KOPT-K1 (cell line): ENCODE measurements around the gene SCAND1.

ENCODE experiments used
- H3K27ac ChIP-seq: fragments of 200-600 bp; sonication (generic); 2 replicates; pipeline ENCODE4 v1.5.1; 2016; ENCODE audit warnings: antibody characterized with exemption, mild to moderate bottlenecking, low read depth, low read length; ENCODE audit not compliant: poor library complexity, severe bottlenecking
- H3K36me3 ChIP-seq: fragments of 200-600 bp; sonication (generic); 2 replicates; pipeline ENCODE4 v1.5.1; 2017; ENCODE audit warnings: antibody characterized with exemption, mild to moderate bottlenecking, low read length, moderate library complexity; ENCODE audit not compliant: insufficient read depth
- H3K9me3 ChIP-seq: fragments of 200-600 bp; sonication (generic); 2 replicates; pipeline ENCODE4 v1.5.1; 2017; ENCODE audit warnings: antibody characterized with exemption, low read length, mild to moderate bottlenecking; ENCODE audit not compliant: insufficient read depth, poor library complexity, severe bottlenecking

Gene SCAND1

GRCh38 chr20:35947907-35948306 lies 6.4 kb downstream of the SCAND1 start:
- peaks cover 77% of the 10 kb centered on the region for H3K36me3 ChIP-seq
- H3K27ac ChIP-seq = no peak overlapping the region
- no peaks in the 10 kb centered on the region for H3K9me3 ChIP-seq

- no peak overlapping the region for H3K27ac ChIP-seq
- H3K36me3 ChIP-seq = peaks cover 77% of the 10 kb centered on the region
- H3K9me3 ChIP-seq = no peaks in the 10 kb centered on the region
Measured at GRCh38 chr20:35947489-35947888, 6.8 kb downstream of the SCAND1 start.

- peaks cover 89% of the 10 kb centered on the region for H3K36me3 ChIP-seq
- no peak overlapping the region for H3K27ac ChIP-seq
- no peaks in the 10 kb centered on the region for H3K9me3 ChIP-seq
Measured at GRCh38 chr20:35942243-35942642, 12.1 kb downstream of the SCAND1 start.

DNA sequence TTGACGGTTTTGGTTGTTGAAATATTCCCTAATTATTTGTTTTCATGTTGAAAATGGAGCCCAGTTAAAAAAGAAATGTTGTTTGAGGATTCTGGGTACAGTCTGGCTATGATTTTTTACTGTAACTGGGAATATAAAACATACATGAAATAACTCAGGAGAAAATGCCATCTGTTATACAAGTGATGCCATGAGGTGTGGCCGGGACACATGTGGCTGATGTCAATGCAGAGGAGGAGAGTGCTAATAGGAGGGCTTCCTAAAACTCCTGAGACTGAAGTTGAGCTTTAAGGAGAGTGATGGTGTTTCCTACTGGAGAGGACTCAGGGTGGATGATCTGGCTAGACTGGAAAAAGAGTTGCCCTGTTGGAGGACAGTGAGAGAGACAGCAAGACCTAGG lies 12.7 kb downstream of the SCAND1 start:
- Histone ChIP-seq H3K9me3 (no peaks in the 10 kb centered on the region), H3K27ac (no peak overlapping the region), H3K36me3 (peaks cover 88% of the 10 kb centered on the region)

- peaks cover 96% of the 10 kb centered on the region for H3K36me3 ChIP-seq
Measured at GRCh38 chr20:35939264-35939663, 15.0 kb downstream of the SCAND1 start.

GRCh38 chr20:35934050-35934449 lies 20.3 kb downstream of the SCAND1 start:
- H3K36me3 ChIP-seq = peaks cover 95% of the 10 kb centered on the region
- H3K9me3 ChIP-seq = no peaks in the 10 kb centered on the region
- H3K27ac ChIP-seq = no peak overlapping the region

More at GRCh38 chr20:35939264-35939663, 15.0 kb downstream of the SCAND1 start:
- Histone ChIP-seq H3K9me3 (no peaks in the 10 kb centered on the region), H3K27ac (no peak overlapping the region)

GRCh38 chr20:35929301-35929700 lies 25.0 kb downstream of the SCAND1 start:
- no peak overlapping the region for H3K27ac ChIP-seq
- H3K36me3 ChIP-seq = peaks cover 75% of the 10 kb centered on the region

DNA sequence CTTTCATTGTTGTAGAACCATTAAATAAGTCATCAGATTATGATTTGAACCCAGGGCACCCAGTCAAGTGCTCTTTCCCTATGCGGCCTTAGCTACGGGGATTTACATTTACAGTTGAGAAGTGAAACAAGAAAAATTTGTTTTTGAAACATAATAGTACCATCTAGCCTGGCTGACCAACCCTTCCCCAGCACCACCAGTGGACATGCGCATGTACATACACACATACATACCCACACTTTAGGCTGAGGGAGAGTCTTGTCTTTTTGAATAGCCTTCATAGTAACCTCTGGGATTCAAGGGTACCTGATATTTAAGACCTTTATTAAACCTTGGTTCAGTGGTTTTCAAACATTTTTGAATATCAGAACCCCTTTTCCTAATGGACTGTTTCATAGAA lies 33.8 kb downstream of the SCAND1 start:
- Histone ChIP-seq H3K9me3 (no peaks in the 10 kb centered on the region), H3K36me3 (peaks cover 80% of the 10 kb centered on the region), H3K27ac (no peak overlapping the region)

More at GRCh38 chr20:35929301-35929700, 25.0 kb downstream of the SCAND1 start:
- H3K9me3 ChIP-seq = no peaks in the 10 kb centered on the region

- H3K27ac ChIP-seq = no peak overlapping the region
- peaks cover 97% of the 10 kb centered on the region for H3K36me3 ChIP-seq
Measured at GRCh38 chr20:35918021-35918420, 36.3 kb downstream of the SCAND1 start.

GRCh38 chr20:35917077-35917476 lies 37.2 kb downstream of the SCAND1 start:
- H3K27ac ChIP-seq = no peak overlapping the region
- no peaks in the 10 kb centered on the region for H3K9me3 ChIP-seq
- H3K36me3 ChIP-seq = peaks cover 97% of the 10 kb centered on the region

More at GRCh38 chr20:35918021-35918420, 36.3 kb downstream of the SCAND1 start:
- no peaks in the 10 kb centered on the region for H3K9me3 ChIP-seq

GRCh38 chr20:35912881-35913280 lies 41.4 kb downstream of the SCAND1 start:
- Histone ChIP-seq H3K36me3 (peaks cover 91% of the 10 kb centered on the region), H3K9me3 (no peaks in the 10 kb centered on the region)

DNA sequence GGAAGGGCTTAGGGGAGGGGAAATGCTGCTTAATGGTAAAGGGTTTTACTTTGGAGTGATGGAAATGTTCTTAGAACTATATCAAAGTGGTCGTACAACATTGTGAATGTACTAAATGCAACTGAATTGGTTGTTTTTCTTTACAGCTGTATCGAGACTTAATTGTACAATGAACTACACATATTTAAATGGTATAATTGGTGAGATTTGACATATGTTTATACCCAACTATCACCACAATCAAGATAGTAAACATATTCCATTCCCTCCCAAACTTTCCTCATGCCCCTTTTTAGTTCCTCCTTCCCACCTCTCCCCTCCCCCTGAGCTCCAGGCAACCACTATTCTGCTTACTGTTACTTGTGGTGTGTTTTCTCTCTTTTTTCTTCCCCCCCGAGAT lies 44.0 kb downstream of the SCAND1 start:
- Histone ChIP-seq H3K36me3 (peaks cover 90% of the 10 kb centered on the region), H3K9me3 (no peaks in the 10 kb centered on the region), H3K27ac (no peak overlapping the region)

More at GRCh38 chr20:35912881-35913280, 41.4 kb downstream of the SCAND1 start:
- no peak overlapping the region for H3K27ac ChIP-seq

DNA sequence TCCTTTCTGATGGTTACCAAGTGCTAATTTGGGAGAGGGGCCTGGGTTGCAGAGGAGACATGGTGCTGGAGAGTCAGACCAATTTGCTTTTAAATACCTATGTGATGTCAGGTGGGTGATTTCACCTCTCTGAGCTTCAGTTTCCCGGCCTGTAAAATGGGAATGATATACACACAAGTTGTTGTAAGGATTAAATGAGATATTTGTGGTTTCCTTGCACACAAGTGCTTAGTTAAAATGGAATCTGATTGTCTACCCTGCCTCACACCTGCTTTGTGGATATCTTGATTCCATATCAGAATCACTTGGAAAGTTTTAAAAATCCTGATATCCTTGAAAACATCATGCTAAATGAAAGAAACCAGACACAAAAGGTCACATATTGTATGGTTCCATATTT lies 44.5 kb downstream of the SCAND1 start:
- Histone ChIP-seq H3K9me3 (no peaks in the 10 kb centered on the region), H3K27ac (no peak overlapping the region), H3K36me3 (peaks cover 90% of the 10 kb centered on the region)

DNA sequence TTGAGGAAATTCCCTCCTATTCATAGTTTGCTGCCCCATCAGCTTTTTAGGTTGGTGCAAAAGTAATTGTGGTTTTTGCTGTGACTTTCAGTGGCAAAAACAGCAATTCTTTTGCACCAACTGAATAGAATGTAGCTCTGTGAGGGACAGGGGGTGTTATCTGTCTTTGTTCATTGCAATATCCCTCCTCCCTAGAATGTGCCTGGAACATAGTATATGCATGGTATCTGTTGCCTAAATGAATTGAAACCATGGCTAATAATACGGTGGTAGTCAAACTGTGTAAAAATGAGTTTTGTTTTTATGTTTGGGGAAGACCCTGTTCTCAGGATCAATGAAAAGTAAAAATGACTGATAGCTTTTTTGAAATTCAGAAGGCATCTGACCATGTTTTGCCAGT lies 45.1 kb downstream of the SCAND1 start:
- peaks cover 90% of the 10 kb centered on the region for H3K36me3 ChIP-seq
- H3K27ac ChIP-seq = no peak overlapping the region
- H3K9me3 ChIP-seq = no peaks in the 10 kb centered on the region

DNA sequence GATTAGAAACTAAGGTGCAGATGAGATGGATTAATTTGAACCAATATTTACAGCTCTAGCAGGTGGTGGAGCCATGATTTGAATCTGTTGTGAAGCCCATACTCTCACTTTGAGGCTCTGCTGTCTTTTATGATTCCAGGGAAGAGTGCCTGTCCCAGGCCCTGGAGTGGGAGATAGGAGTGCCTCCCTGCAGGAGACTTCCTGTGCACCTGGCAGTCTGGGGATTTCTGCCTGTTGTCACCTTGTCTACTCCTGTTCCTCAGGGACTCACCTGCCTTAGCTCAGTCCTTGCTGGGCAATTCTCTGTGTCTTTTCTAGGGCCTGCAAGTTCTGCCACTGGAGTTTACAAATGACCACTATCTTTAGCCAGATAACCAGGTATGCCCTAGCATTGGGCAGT lies 46.3 kb downstream of the SCAND1 start:
- H3K36me3 ChIP-seq = peaks cover 89% of the 10 kb centered on the region
- H3K9me3 ChIP-seq = no peaks in the 10 kb centered on the region
- H3K27ac ChIP-seq = no peak overlapping the region

DNA sequence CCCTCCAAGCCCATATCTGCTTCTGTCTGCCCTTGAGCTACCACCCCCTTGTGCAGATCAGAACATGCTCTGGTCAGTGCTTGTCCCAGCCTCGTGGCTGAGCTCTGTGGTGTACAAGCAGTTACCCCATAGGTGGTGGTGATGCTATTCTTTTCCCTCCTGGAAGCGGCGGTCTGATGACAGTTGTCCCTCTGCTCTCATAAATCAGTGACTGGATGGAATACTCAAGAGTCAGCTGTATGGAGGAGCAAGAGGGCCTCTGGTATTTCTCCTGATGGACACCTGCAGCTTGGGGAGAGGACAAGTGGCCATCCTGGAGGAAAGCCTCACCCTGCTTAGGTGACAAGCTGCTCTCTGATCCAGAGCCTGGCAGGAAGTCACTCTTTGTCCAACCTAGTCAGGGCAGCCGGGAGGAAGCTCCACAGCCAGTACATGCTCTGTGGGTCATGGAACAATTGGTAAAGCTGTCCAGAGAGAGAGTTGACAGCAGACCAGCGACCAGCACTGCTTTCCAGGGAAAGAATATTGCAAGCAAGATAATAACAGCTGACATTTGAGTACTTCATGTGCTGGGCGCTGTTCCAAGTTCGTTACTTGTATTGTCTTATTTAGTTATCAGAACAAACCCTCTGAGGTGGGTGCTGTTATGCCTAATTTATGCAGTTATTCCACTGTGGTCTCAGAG lies 47.1 kb downstream of the SCAND1 start:
- Histone ChIP-seq H3K36me3 (peaks cover 86% of the 10 kb centered on the region), H3K9me3 (no peaks in the 10 kb centered on the region), H3K27ac (no peak overlapping the region)
